CD14-positive monocyte (primary cell): ENCODE data around the gene NIF3L1. TPM values are rescaled to one million over a fixed set of nuclear protein-coding genes. Genes with fewer than 3 reads are reported as not detected.
A peak's percentile ranks its signal among the peaks of the same experiment; 100 is the strongest.

Source experiments
- DNase-seq, 3 donors: peaks; one replicate each; pipeline ENCODE4 v3.0.0-alpha.2; 2011 to 2022
- H2AFZ ChIP-seq: 2 replicates; pipeline ENCODE4 v1.6.0; 2012; ENCODE audit warnings: mild to moderate bottlenecking, low read depth, low read length, inconsistent platforms; ENCODE audit not compliant: insufficient read depth, poor library complexity, severe bottlenecking
- H3K27ac ChIP-seq, 2 donors: 1 replicate in 1 of 2; 2 replicates in 1 of 2; pipeline ENCODE4 v1.5.1; 2012 to 2013; ENCODE audit warnings: low read length in 2 of 2, control low read depth in 1 of 2, inconsistent platforms in 1 of 2, low read depth in 1 of 2, mild to moderate bottlenecking in 1 of 2
- H3K27me3 ChIP-seq, 2 donors: one replicate each; pipeline versions ENCODE4 v1.6.0 to v1.6.1; 2011 to 2013; ENCODE audit warnings: low read length in 2 of 2; ENCODE audit not compliant: control insufficient read depth in 2 of 2, insufficient read depth in 2 of 2
- H3K36me3 ChIP-seq, 2 donors: replicated peaks in 1 of 2; 1 replicate in 1 of 2; 2 replicates in 1 of 2; pipeline versions ENCODE4 v1.5.1 to v1.6.1; 2012 to 2013; ENCODE audit warnings: low read length in 2 of 2, control low read depth in 1 of 2, inconsistent platforms in 1 of 2, mild to moderate bottlenecking in 1 of 2; ENCODE audit not compliant: insufficient read depth in 2 of 2, control insufficient read depth in 1 of 2
- H3K4me1 ChIP-seq, 2 donors: 1 replicate in 1 of 2; 2 replicates in 1 of 2; pipeline versions ENCODE4 v1.5.1 to v1.6.1; 2012 to 2013; ENCODE audit warnings: low read length in 2 of 2, control low read depth in 1 of 2, inconsistent platforms in 1 of 2, mild to moderate bottlenecking in 1 of 2, moderate library complexity in 1 of 2; ENCODE audit not compliant: insufficient read depth in 2 of 2, control insufficient read depth in 1 of 2
- H3K4me2 ChIP-seq: replicated peaks from 2 replicates; pipeline ENCODE3; 2012; ENCODE audit warnings: low read length, moderate library complexity, mild to moderate bottlenecking; ENCODE audit not compliant: poor library complexity, severe bottlenecking; ENCODE audit errors: extremely low read depth
- H3K4me3 ChIP-seq, 3 experiments: fragments of 200-600 bp in 1 of 3; sonication (generic) in 1 of 3; replicated peaks in 1 of 3; 1 replicate in 2 of 3; 2 replicates in 1 of 3; pipeline ENCODE4 v1.5.1; 2011 to 2013; ENCODE audit warnings: low read length in 3 of 3, mild to moderate bottlenecking in 3 of 3, control low read depth in 2 of 3, low read depth in 2 of 3, inconsistent platforms in 1 of 3, moderate library complexity in 1 of 3
- H3K79me2 ChIP-seq: 2 replicates; pipeline ENCODE4 v1.6.0; 2012; ENCODE audit warnings: mild to moderate bottlenecking, control low read depth, inconsistent platforms, low read length, moderate library complexity; ENCODE audit not compliant: insufficient read depth
- H3K9ac ChIP-seq: 2 replicates; pipeline ENCODE4 v1.6.0; 2017; ENCODE audit warnings: low read length, mild to moderate bottlenecking; ENCODE audit not compliant: insufficient read depth, poor library complexity, severe bottlenecking
- H3K9me3 ChIP-seq, 2 donors: replicated peaks in 1 of 2; 1 replicate in 1 of 2; 2 replicates in 1 of 2; pipeline versions ENCODE4 v1.5.1 to v1.6.1; 2012 to 2013; ENCODE audit warnings: low read length in 2 of 2, control low read depth in 1 of 2; ENCODE audit not compliant: control insufficient read depth in 1 of 2, insufficient read depth in 1 of 2
- H4K20me1 ChIP-seq: 2 replicates; pipeline ENCODE4 v1.6.0; 2012; ENCODE audit warnings: mild to moderate bottlenecking, low read length, control low read depth, moderate library complexity; ENCODE audit not compliant: insufficient read depth
- H3K27ac Mint-ChIP-seq, 7 donors: one replicate each; pipeline ENCODE4 v1.8.0; 2020; ENCODE audit warnings: mild to moderate bottlenecking in 7 of 7, mixed read lengths in 7 of 7, moderate library complexity in 6 of 7, inconsistent platforms in 2 of 7
- H3K27me3 Mint-ChIP-seq, 3 donors: one replicate each; pipeline ENCODE4 v1.8.0; 2021 to 2022; ENCODE audit warnings: low read depth in 3 of 3, mild to moderate bottlenecking in 3 of 3, mixed read lengths in 3 of 3, moderate library complexity in 3 of 3, inconsistent platforms in 1 of 3
- H3K36me3 Mint-ChIP-seq, 2 donors: one replicate each; pipeline ENCODE4 v1.8.0; 2020; ENCODE audit warnings: mixed read lengths in 2 of 2, inconsistent platforms in 1 of 2, mild to moderate bottlenecking in 1 of 2
- H3K4me1 Mint-ChIP-seq: one replicate; pipeline ENCODE4 v1.8.0; 2020; ENCODE audit warnings: mild to moderate bottlenecking, mixed read lengths
- H3K4me3 Mint-ChIP-seq, 2 donors: one replicate each; pipeline ENCODE4 v1.8.0; 2020; ENCODE audit warnings: mild to moderate bottlenecking in 2 of 2, mixed read lengths in 2 of 2, moderate library complexity in 1 of 2
- H3K9me3 Mint-ChIP-seq, 7 donors: one replicate each; pipeline ENCODE4 v1.8.0; 2020 to 2022; ENCODE audit warnings: mixed read lengths in 7 of 7, mild to moderate bottlenecking in 6 of 7, moderate library complexity in 6 of 7, inconsistent platforms in 2 of 7
- CTCF ChIP-seq: fragments of 200-600 bp; IDR thresholded peaks from one replicate; pipeline ENCODE4 v1.8.0; 2022; ENCODE audit warnings: antibody characterized with exemption, mild to moderate bottlenecking
- WGBS: methylation state at CpG from one replicate; pipeline ENCODE4 v1.1.5; 2013; ENCODE audit warnings: missing lambda C conversion rate; ENCODE audit not compliant: insufficient coverage; 5-methylcytosine and 5-hydroxymethylcytosine counted together
- intact Hi-C, 2 donors: fragments of 100-400 bp; cut with micrococcal nuclease; formaldehyde crosslinking; loops; one replicate each; pipeline versions ENCODE4 v1.15.0 to v1.15.1; 2023
- polyA plus RNA-seq, 3 donors: library from polyadenylated mRNA; depleted of rRNA in 1 of 3; unstranded in 2 of 3; stranded (reverse) in 1 of 3; fragments of 300-500 nt in 2 of 3; fragments of >200 nt in 1 of 3; fragmentation: Illumina TruSeq in 2 of 3; gene quantifications; 1 replicate in 2 of 3; 2 replicates in 1 of 3; pipeline ENCODE4 v1.2.3, GENCODE V29; 2012 to 2021

The NIF3L1 gene
- polyA plus RNA-seq, 3 donors = 16.2 to 18.0 (median 16.9) TPM

GRCh38 chr2:200851398-200852248 lies 37.5 kb upstream of the NIF3L1 start:
- no peak overlapping the region for H3K9ac ChIP-seq
- H3K27me3 ChIP-seq = no peaks in the 10 kb centered on the region
- WGBS = 100% methylated on average over 2 of the region's 6 CpGs
- no peaks in the 10 kb centered on the region for H3K9me3 ChIP-seq
- Mint-ChIP-seq H3K9me3 (peaks cover 0 to 2% (median 0%) of the 10 kb centered on the region in 7 donors), H3K27me3 (peaks cover 0 to 1% (median 0%) of the 10 kb centered on the region in 3 donors), H3K4me1 (peaks cover 2% of the 10 kb centered on the region), H3K36me3 (peaks cover 48 to 55% of the 10 kb centered on the region in 2 donors), H3K27ac (peak overlapping the region in 5 of 7 donors; percentile 12 to 75 (median 49)), H3K4me3 (no peak overlapping the region)
- no peak overlapping the region for H3K4me3 ChIP-seq
- peaks cover 62% of the 10 kb centered on the region for H4K20me1 ChIP-seq
- no peaks in the 10 kb centered on the region for H3K4me1 ChIP-seq
- peaks cover 25% of the 10 kb centered on the region for H3K79me2 ChIP-seq
- no peak overlapping the region for H2AFZ ChIP-seq
- TF ChIP-seq CTCF = no peak
- no peak for DNase-seq
- H3K36me3 ChIP-seq = peaks cover 56 to 59% of the 10 kb centered on the region in 2 donors
- H3K27ac ChIP-seq = no peak overlapping the region
- H3K4me2 ChIP-seq = no peak overlapping the region
- intact Hi-C loops = loop anchor here in 1 of 2 donors (5.0 kb wide), 1 partner anchor 34 kb away; no protein-coding TSS in a partner anchor

GRCh38 chr2:200852605-200853004 lies 36.6 kb upstream of the NIF3L1 start:
- no peak for DNase-seq
- Histone ChIP-seq H3K4me1 (no peaks in the 10 kb centered on the region), H2AFZ (no peak overlapping the region), H3K4me2 (no peak overlapping the region), H3K36me3 (peaks cover 65 to 69% of the 10 kb centered on the region in 2 donors), H4K20me1 (peaks cover 72% of the 10 kb centered on the region), H3K27ac (no peak overlapping the region), H3K27me3 (no peaks in the 10 kb centered on the region), H3K9ac (no peak overlapping the region), H3K79me2 (peaks cover 35% of the 10 kb centered on the region), H3K9me3 (no peaks in the 10 kb centered on the region), H3K4me3 (no peak overlapping the region)
- intact Hi-C loops = loop anchor here in 1 of 2 donors (5.0 kb wide), 1 partner anchor 35 kb away; no protein-coding TSS in a partner anchor
- peaks cover 58 to 65% of the 10 kb centered on the region in 2 donors for H3K36me3 Mint-ChIP-seq
- TF ChIP-seq CTCF = no peak
- H3K4me3 Mint-ChIP-seq = no peak overlapping the region
- H3K27ac Mint-ChIP-seq = peak overlapping the region in 4 of 7 donors; percentile 18 to 75 (median 40)
- peaks cover 0 to 2% (median 0%) of the 10 kb centered on the region in 7 donors for H3K9me3 Mint-ChIP-seq
- H3K27me3 Mint-ChIP-seq = peaks cover 0 to 1% (median 0%) of the 10 kb centered on the region in 3 donors
- no CpG with 5 or more reads among the region's 2 CpGs for WGBS
- H3K4me1 Mint-ChIP-seq = peaks cover under 1% of the 10 kb centered on the region
